Ishikawa (cell line): ENCODE results near the gene MAPK4.

Experiments used
- CREB1 ChIP-seq: IDR thresholded peaks from 2 replicates; pipeline ENCODE4 v1.6.1; 2012; ENCODE audit warnings: low read depth
- FOXM1 ChIP-seq: IDR thresholded peaks from 2 replicates; pipeline ENCODE4 v1.6.1; 2012; ENCODE audit warnings: low read depth, borderline replicate concordance
- MAX ChIP-seq: IDR thresholded peaks from 2 replicates; pipeline ENCODE4 v1.6.1; 2012
- REST ChIP-seq: IDR thresholded peaks from 2 replicates; pipeline ENCODE4 v1.6.1; 2012; ENCODE audit warnings: low read depth, mild to moderate bottlenecking

- TF ChIP-seq FOXM1 (no peak), MAX (no peak), REST (no peak), CREB1 (no peak)
These were observed 3.5 kb downstream of the MAPK4 start for GRCh38 chr18:50563376-50563775.
